ENCODE data around the gene DNAJC22. TPM values are rescaled to one million over a fixed set of nuclear protein-coding genes. Genes with fewer than 3 reads are reported as not detected.

The DNAJC22 gene
- total RNA-seq, 1 experiment from 2014 or later = 47.7 TPM

GRCh38 chr12:49338830-49339463 lies 7.7 kb upstream of the DNAJC22 start:
- no peak for TF ChIP-seq CTCF (IDR thresholded peaks at IDR 0.05; ENCODE audit: insufficient read depth in 1 of 2, low read depth in 1 of 2, low read length in 1 of 2, severe bottlenecking in 1 of 2, unreplicated experiment in 1 of 2)
- Histone ChIP-seq H3K36me3 (ENCODE audit: control insufficient read depth, insufficient read depth, low read length) (no peaks in the 10 kb centered on the region), H3K27me3 (replicated peaks; ENCODE audit: control insufficient read depth, insufficient read depth, low read length) (no peaks in the 10 kb centered on the region), H3K4me3 (ENCODE audit: low read depth, low read length) (no peak overlapping the region), H3K4me1 (peaks cover 5% of the 10 kb centered on the region), H3K9me3 (no peaks in the 10 kb centered on the region)
- Mint-ChIP-seq H3K9me3 (ENCODE audit: unreplicated experiment) (no peaks in the 10 kb centered on the region), H3K36me3 (ENCODE audit: insufficient read depth, unreplicated experiment) (peaks cover 5% of the 10 kb centered on the region), H3K27me3 (ENCODE audit: insufficient read depth, unreplicated experiment) (no peaks in the 10 kb centered on the region), H3K4me3 (ENCODE audit: unreplicated experiment) (no peak overlapping the region), H3K4me1 (ENCODE audit: low read depth, unreplicated experiment) (peaks cover 11% of the 10 kb centered on the region), H3K27ac (ENCODE audit: unreplicated experiment) (no peak overlapping the region)
- POLR2A ChIA-PET = no interaction called here
- intact Hi-C loops (cut with micrococcal nuclease; ENCODE audit: unreplicated experiment) = no loop called here
- no peak for DNase-seq
- CTCF ChIA-PET = interaction anchor here (1.5 to 3.8 kb wide), 2 partner anchors 8 to 16 kb away, joined by 3 to 49 read pairs; partner anchors contain the start of genes DNAJC22 and TROAP
- no TSS peak for BruUV-seq (replicated peaks)

- no peak overlapping the region for H3K27ac Mint-ChIP-seq (ENCODE audit: unreplicated experiment)
- no peak for DNase-seq
- intact Hi-C loops (cut with micrococcal nuclease; ENCODE audit: unreplicated experiment) = no loop called here
- no peak for TF ChIP-seq CTCF (IDR thresholded peaks at IDR 0.05; ENCODE audit: insufficient read depth in 1 of 2, low read depth in 1 of 2, low read length in 1 of 2, severe bottlenecking in 1 of 2, unreplicated experiment in 1 of 2)
- H3K4me1 Mint-ChIP-seq (ENCODE audit: low read depth, unreplicated experiment) = peaks cover 11% of the 10 kb centered on the region
- H3K9me3 Mint-ChIP-seq (ENCODE audit: unreplicated experiment) = no peaks in the 10 kb centered on the region
- Histone ChIP-seq H3K4me1 (peaks cover 5% of the 10 kb centered on the region), H3K27me3 (replicated peaks; ENCODE audit: control insufficient read depth, insufficient read depth, low read length) (no peaks in the 10 kb centered on the region), H3K4me3 (ENCODE audit: low read depth, low read length) (no peak overlapping the region), H3K9me3 (no peaks in the 10 kb centered on the region), H3K36me3 (ENCODE audit: control insufficient read depth, insufficient read depth, low read length) (no peaks in the 10 kb centered on the region)
- H3K4me3 Mint-ChIP-seq (ENCODE audit: unreplicated experiment) = no peak overlapping the region
- H3K27me3 Mint-ChIP-seq (ENCODE audit: insufficient read depth, unreplicated experiment) = no peaks in the 10 kb centered on the region
- BruUV-seq (replicated peaks) = no TSS peak
- CTCF ChIA-PET = interaction anchor here (1.5 to 3.8 kb wide), 2 partner anchors 7 to 16 kb away, joined by 3 to 49 read pairs; partner anchors contain the start of genes DNAJC22 and TROAP
- POLR2A ChIA-PET = no interaction called here
- peaks cover 5% of the 10 kb centered on the region for H3K36me3 Mint-ChIP-seq (ENCODE audit: insufficient read depth, unreplicated experiment)
These were observed 7.2 kb upstream of the DNAJC22 start for GRCh38 chr12:49339464-49339861.

GRCh38 chr12:49340095-49340870 lies 6.4 kb upstream of the DNAJC22 start:
- Mint-ChIP-seq H3K4me3 (ENCODE audit: unreplicated experiment) (no peak overlapping the region), H3K9me3 (ENCODE audit: unreplicated experiment) (no peaks in the 10 kb centered on the region), H3K27me3 (ENCODE audit: insufficient read depth, unreplicated experiment) (no peaks in the 10 kb centered on the region), H3K36me3 (ENCODE audit: insufficient read depth, unreplicated experiment) (peaks cover 5% of the 10 kb centered on the region), H3K4me1 (ENCODE audit: low read depth, unreplicated experiment) (peaks cover 11% of the 10 kb centered on the region), H3K27ac (ENCODE audit: unreplicated experiment) (no peak overlapping the region)
- BruUV-seq (replicated peaks) = no TSS peak
- Histone ChIP-seq H3K4me3 (ENCODE audit: low read depth, low read length) (no peak overlapping the region), H3K27me3 (replicated peaks; ENCODE audit: control insufficient read depth, insufficient read depth, low read length) (no peaks in the 10 kb centered on the region), H3K9me3 (no peaks in the 10 kb centered on the region), H3K36me3 (ENCODE audit: control insufficient read depth, insufficient read depth, low read length) (no peaks in the 10 kb centered on the region), H3K4me1 (peaks cover 5% of the 10 kb centered on the region)
- POLR2A ChIA-PET = interaction anchor here (1.2 kb wide), 1 partner anchor 18 kb away, joined by 4 read pairs; the partner anchor contains the start of gene TROAP
- no peak for DNase-seq
- CTCF ChIA-PET = interaction anchor here (2.9 kb wide), 1 partner anchor 8 kb away, joined by 36 read pairs; no protein-coding TSS in a partner anchor
- intact Hi-C loops (cut with micrococcal nuclease; ENCODE audit: unreplicated experiment) = no loop called here
- TF ChIP-seq CTCF (IDR thresholded peaks at IDR 0.05; ENCODE audit: insufficient read depth in 1 of 2, low read depth in 1 of 2, low read length in 1 of 2, severe bottlenecking in 1 of 2, unreplicated experiment in 1 of 2) = no peak

Data from Caco-2 (cell line).